ENCODE results near the gene PIK3CG.

The PIK3CG gene

DNA sequence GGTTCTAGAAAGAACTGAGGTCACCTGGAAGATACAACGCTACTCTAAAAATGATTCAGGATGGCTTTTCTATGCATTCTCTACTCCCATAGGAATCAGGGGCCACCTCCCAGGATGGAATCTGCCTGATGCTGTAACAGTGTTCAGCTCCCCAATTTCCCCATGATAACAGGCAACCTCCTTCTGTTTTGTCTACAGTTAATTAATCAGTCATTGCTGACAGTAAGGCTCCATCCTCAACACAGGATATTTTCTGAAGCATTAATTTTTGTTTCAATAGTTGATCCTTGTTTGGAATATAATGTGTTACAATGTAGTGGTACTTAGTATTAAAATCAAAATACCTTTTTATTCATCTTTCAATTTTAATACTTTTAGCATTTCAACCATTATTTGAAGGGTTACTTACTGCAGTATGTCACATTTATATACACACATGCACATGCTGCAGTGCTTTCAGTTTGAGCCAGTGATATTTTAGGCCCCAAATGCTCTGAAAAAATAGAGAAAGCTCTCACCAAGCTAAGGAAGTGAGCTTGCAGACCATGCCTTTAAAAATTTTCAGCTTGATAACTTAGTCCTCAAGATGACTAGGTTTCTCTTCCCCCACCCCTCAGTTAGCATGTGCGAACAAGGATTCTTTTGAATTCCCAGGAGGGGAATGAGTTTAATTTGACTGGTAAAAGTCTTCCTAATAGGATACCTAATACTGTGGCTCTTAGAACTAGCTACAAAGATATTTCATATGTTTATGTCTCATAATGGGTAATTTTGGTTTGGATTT lies 592 bp upstream of the PIK3CG start:
- Histone ChIP-seq H3K9me3 (no peaks in the 10 kb centered on the region), H3K36me3 (no peaks in the 10 kb centered on the region), H3K4me1 (peaks cover 4% of the 10 kb centered on the region), H3K27me3 (no peaks in the 10 kb centered on the region), H3K4me3 (ENCODE audit: low read depth, low read length) (no peak overlapping the region)
- TF ChIP-seq, protein P1, sequence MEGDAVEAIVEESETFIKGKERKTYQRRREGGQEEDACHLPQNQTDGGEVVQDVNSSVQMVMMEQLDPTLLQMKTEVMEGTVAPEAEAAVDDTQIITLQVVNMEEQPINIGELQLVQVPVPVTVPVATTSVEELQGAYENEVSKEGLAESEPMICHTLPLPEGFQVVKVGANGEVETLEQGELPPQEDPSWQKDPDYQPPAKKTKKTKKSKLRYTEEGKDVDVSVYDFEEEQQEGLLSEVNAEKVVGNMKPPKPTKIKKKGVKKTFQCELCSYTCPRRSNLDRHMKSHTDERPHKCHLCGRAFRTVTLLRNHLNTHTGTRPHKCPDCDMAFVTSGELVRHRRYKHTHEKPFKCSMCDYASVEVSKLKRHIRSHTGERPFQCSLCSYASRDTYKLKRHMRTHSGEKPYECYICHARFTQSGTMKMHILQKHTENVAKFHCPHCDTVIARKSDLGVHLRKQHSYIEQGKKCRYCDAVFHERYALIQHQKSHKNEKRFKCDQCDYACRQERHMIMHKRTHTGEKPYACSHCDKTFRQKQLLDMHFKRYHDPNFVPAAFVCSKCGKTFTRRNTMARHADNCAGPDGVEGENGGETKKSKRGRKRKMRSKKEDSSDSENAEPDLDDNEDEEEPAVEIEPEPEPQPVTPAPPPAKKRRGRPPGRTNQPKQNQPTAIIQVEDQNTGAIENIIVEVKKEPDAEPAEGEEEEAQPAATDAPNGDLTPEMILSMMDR (IDR thresholded peaks at IDR 0.05; ENCODE audit: low read depth, low read length): no peak
- no peak for DNase-seq

DNA sequence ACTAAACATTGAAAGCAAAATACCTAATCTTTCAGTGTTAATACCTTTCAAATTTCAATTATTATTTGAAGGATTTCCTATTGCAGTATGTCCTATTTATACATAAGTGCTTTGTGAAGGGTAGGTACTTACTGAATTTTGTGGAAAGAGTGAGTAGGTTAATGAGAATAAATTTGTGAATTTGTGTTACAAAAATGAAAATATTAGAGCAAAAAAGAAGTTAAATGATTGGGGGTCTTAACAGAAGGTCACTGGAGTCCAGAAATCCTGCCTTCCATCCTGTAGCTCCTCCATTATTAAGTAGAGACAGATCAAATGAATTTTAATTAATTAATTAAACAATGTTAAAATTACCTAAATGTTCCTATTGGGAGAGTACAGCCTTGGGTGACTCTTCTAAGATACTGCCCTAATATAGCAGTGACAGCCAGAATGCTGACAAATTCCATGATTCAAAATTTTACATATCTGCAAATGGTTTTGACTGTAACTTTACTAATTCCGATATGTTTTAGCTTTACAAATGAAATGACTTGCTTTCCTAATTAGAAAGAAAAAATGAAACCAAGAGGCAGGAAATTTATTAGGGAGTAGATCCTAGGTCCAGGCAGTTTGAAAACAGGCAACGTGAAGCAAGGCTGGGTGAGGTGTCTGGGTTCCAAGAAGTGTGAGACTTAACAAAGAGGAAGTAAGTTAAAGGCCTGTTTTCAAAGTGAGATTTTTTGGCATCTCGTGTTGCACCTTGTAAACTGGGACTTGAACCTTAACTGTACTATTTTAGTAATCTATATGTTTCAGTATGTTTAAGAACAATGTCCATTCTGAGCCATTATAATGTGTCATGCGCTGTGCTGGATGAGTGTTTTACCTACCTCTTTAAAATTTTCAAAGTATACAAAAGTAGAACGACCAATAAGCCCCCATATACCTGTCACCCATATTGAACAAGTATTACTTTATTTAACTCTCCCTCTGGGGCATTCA lies 1.5 kb downstream of the PIK3CG start:
- TF ChIP-seq, protein P1 (IDR thresholded peaks at IDR 0.05; ENCODE audit: low read depth, low read length): no peak
- H3K4me3 ChIP-seq (ENCODE audit: low read depth, low read length): no peak overlapping the region
- H3K9me3 ChIP-seq: no peaks in the 10 kb centered on the region
- H3K4me1 ChIP-seq: no peaks in the 10 kb centered on the region
- DNase-seq: no peak
- no peaks in the 10 kb centered on the region for H3K27me3 ChIP-seq
- H3K36me3 ChIP-seq: no peaks in the 10 kb centered on the region

DNA sequence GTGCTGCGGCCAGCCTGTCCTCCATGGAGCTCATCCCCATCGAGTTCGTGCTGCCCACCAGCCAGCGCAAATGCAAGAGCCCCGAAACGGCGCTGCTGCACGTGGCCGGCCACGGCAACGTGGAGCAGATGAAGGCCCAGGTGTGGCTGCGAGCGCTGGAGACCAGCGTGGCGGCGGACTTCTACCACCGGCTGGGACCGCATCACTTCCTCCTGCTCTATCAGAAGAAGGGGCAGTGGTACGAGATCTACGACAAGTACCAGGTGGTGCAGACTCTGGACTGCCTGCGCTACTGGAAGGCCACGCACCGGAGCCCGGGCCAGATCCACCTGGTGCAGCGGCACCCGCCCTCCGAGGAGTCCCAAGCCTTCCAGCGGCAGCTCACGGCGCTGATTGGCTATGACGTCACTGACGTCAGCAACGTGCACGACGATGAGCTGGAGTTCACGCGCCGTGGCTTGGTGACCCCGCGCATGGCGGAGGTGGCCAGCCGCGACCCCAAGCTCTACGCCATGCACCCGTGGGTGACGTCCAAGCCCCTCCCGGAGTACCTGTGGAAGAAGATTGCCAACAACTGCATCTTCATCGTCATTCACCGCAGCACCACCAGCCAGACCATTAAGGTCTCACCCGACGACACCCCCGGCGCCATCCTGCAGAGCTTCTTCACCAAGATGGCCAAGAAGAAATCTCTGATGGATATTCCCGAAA lies 2.7 kb downstream of the PIK3CG start:
- H3K4me1 ChIP-seq: no peaks in the 10 kb centered on the region; the same call in 1 of the 2 replicates
- H3K36me3 ChIP-seq: no peaks in the 10 kb centered on the region

DNA sequence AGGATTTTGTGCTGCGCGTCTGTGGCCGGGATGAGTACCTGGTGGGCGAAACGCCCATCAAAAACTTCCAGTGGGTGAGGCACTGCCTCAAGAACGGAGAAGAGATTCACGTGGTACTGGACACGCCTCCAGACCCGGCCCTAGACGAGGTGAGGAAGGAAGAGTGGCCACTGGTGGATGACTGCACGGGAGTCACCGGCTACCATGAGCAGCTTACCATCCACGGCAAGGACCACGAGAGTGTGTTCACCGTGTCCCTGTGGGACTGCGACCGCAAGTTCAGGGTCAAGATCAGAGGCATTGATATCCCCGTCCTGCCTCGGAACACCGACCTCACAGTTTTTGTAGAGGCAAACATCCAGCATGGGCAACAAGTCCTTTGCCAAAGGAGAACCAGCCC lies 3.3 kb downstream of the PIK3CG start:
- TF ChIP-seq, protein P1 (IDR thresholded peaks at IDR 0.05; ENCODE audit: low read depth, low read length): no peak
- H3K4me1 ChIP-seq: no peaks in the 10 kb centered on the region; the same call in 1 of the 2 replicates

More for the DNA sequence above, 2.7 kb downstream of the PIK3CG start:
- DNase-seq: no peak
- TF ChIP-seq, protein P1 (IDR thresholded peaks at IDR 0.05; ENCODE audit: low read depth, low read length): no peak
- H3K9me3 ChIP-seq: no peaks in the 10 kb centered on the region
- H3K4me3 ChIP-seq (ENCODE audit: low read depth, low read length): no peak overlapping the region
- H3K27me3 ChIP-seq: no peaks in the 10 kb centered on the region

DNA sequence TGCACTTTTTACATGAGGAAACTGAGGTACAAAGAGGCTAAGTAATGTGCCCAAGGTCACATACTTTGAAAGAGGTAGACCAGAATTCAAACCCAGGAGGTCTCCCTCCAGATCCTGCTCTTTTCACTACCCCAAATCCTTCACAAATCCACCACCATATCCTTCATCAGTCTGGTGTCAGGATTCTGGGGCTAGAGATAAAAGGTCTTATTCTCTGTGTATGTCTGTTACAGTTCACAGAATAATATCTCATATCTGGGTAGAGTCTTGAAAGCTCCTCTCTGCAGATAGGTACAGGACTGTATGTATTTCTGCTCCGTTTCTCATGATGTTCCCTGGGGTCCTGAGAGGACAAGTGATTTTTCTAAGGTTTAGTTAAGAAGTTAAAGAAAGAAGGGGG lies 4.9 kb downstream of the PIK3CG start:
- H3K4me1 ChIP-seq: no peaks in the 10 kb centered on the region; the same call in 1 of the 2 replicates
- no peak for DNase-seq
- no peaks in the 10 kb centered on the region for H3K36me3 ChIP-seq
- H3K27me3 ChIP-seq: no peaks in the 10 kb centered on the region
- H3K4me3 ChIP-seq (ENCODE audit: low read depth, low read length): no peak overlapping the region
- no peaks in the 10 kb centered on the region for H3K9me3 ChIP-seq
- TF ChIP-seq, protein P1 (IDR thresholded peaks at IDR 0.05; ENCODE audit: low read depth, low read length): no peak

More for the DNA sequence above, 3.3 kb downstream of the PIK3CG start:
- H3K4me3 ChIP-seq (ENCODE audit: low read depth, low read length): no peak overlapping the region
- H3K36me3 ChIP-seq: no peaks in the 10 kb centered on the region
- no peaks in the 10 kb centered on the region for H3K27me3 ChIP-seq
- DNase-seq: no peak
- H3K9me3 ChIP-seq: no peaks in the 10 kb centered on the region
